ENCODE measurements around the gene C8G.

DNA sequence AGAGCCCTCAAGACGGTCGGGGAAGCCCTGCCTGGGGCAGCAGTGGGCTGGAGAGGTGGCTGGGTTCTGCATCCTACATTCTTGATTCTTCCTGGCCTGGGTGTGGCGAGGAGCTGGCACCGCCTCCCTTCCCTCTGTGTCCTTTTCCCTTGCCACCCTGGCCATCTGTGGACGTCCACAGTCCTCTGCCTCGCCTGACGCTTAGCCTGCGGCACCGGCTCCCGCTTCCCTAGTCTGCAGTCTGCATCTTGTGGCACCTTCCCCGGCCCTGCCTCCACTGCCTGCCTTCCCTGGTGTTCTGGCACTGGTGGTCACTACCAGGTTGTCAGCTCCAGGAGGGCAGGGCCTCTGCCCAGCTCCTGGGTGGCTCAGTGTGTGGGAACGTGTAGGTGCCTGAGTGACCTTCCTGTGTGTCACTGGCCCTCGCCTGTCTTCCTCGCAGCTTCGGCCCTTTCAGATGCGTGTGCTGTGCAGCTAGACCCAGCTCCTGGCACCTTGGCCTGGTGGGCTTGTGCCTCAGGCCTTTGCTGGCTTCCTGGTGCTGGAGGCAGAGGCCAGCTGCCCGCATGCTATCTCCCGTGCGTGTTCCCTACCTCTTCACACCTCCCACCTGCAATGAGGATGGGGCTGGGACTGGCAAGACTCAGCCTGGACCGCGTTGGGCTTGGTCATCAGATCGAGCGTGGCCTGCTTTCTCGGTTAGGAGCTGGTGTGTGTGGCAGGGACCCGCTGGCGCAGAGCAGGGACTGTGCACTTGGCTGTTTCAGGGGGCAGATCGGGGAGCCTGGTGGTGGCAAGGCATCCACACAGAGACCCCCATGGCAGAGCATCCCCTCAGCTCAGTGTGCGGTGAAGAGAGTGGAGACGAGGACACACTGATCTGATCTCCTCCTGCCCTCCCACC is 37.8 kb upstream of the C8G start:
- no peak for TF ChIP-seq CTCF (IDR thresholded peaks at IDR 0.05; ENCODE audit: insufficient read depth, low read depth, low read length)
- no peak for TF ChIP-seq EZH2 (IDR thresholded peaks at IDR 0.05; ENCODE audit: insufficient read depth, low read length)
